IPS-NIHi7 (cell line): Measurements from ENCODE around the gene SMIM43.
"Not testable (repeated sequence)": the region's sequence is repeated elsewhere in the genome, so short reads cannot be mapped to it uniquely, and the experiment has no call there.

ENCODE experiments used
- DNase-seq: peaks from one replicate; pipeline ENCODE4 v3.0.0; 2012; ENCODE audit warnings: mixed read lengths; ENCODE audit errors: extremely low spot score

Gene SMIM43

DNA sequence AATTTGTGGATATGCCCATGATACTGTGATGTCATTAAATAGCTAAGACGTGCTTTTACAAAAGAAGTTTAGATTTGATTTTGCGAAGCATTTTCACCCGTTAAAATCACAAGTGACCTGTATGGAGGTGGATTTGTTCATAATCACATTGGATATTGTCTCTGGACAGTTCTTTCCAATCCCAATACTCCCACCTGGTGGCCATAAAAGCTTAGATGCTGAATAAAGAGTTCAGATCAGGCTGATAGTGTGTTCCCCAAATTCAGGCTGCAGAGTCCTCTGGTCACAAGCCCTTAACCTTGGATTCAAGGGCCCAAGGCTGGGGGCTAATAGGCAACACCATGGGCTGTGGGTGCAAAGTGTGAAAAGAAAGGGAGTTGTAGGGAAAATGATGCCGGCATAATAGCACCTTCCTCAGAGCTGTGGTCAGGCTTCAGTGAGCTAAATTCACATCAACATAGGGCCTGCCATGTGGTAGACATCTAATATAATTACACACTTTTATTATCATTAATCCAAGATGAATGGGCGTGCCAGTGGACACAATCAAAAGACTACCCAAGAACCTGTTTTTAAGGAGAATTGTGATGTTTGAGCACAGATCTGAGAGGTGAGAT is 28.1 kb downstream of the SMIM43 start:
- DNase-seq, result peak; percentile 43

DNA sequence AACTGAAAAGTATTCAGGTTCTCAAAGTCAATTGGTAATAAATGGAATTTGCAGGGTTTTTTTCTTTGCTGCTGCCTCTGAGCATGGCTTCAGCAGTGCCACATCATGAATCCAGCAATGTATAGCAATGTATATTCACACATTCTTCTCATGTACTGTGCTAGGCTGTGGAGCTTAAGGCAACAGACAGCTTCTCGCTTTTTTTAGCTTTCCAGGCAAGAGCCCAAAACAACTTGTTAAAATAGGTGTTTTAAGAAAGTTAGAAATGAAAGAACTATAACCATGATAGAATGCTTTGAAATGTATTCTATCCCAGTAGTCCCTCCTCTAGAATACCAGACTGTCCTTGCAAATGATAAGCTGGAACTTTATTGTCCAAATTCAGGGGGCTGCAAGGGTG is 30.4 kb downstream of the SMIM43 start:
- DNase-seq, result no peak

DNA sequence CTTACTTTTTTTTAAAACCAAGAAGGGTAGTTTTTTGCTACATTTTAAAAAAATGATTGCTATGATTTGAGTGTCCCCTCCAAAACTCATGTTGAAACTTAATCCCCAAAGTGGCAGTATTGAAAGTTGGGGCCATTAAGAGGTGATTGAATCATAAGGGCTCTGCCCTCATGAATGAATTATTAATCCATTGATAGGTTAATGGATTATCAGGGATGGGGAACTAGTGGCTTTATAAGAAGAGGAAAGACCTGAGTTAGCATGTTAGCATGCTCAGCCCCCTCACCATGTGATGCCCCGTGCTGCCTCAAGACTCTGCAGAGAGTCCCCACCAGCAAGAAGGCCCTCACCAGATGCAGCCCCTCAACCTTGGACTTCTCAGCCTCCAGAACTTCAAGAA is 31.0 kb downstream of the SMIM43 start:
- no peak for DNase-seq

DNA sequence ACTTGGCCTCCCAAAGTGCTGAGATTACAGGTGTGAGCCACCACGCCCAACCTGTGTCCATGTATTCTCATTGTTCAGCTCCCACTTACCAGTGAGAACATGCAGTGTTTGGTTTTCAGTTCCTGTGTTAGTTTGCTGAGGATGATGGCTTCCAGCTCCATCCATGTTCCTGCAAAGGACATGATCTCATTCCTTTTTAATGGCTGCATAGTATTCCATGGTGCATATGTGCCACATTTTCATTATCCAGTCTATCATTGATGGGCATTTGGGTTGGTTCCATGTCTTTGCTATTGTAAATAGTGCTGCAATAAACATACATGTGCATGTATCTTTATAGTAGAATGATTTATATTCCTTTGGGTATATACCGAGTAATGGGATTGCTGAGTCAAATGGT is 35.2 kb downstream of the SMIM43 start:
- not testable (repeated sequence) for DNase-seq

DNA sequence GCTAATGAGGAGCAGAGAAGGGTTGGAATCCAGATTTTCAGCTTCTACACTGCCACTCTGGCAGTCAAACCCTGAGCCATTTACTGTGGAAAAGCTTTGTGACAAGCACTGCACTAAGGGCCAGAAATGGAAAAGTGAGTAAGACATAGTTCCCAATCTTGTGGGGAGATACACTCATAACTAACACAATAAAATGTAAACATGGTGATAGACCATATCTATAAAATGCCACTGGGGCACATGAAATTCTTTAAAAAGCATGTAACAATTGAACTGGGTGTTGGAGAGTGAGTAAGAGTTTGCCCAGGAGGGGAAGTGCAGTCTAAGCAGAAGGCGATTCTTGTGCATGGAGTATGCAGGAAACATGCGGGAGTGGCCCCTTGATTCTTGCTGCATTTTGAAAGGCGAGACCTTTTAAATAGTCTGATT is 36.2 kb downstream of the SMIM43 start:
- DNase-seq, result no peak

DNA sequence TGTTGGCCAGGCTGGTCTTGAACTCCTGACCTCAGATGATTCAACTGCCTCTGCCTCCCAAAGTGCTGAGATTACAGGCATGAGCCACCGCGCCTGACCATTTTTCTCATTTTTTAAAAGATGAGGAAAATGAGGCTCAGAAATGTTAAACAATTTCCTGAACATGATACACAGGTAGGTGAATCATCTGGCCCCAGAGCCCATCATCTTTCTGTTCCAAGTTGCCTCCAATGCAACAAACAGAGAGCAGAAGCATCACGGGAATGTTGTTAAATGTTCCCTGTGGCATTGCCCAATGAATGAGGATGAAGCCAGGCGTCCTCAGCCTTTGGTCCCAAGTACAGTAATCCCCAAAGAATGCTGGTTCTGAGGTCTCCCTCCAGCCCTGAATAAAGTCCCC is 36.9 kb downstream of the SMIM43 start:
- DNase-seq, result no peak

DNA sequence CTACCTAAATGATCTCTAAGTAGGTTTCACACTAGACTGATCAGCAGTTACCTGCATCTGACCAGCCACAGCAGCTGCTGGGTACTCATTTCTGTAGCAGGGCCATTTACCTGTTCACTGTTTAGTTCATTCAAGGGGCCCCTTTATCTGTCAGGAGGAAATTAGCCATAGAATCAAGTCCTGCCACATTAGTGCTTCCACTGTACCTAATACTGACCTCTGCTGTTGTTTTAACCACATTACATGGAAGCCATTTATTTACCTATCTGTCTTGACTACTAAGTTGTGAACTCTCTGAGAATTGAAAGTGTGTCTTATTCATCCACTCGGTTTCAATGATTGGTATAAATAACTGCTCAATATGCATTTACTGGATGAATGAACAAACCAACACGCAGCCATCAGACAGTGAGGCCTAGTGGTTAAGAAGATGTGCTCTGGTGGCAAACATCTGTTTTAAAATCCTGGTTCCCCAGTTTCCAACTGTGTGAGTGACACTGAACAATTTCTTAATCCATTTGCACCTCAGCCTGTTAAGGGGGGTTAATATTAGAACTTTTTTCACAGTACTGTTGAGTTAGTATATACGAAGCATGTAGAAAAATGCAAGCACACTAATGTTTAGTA is 38.2 kb downstream of the SMIM43 start:
- DNase-seq, result peak; percentile 69

DNA sequence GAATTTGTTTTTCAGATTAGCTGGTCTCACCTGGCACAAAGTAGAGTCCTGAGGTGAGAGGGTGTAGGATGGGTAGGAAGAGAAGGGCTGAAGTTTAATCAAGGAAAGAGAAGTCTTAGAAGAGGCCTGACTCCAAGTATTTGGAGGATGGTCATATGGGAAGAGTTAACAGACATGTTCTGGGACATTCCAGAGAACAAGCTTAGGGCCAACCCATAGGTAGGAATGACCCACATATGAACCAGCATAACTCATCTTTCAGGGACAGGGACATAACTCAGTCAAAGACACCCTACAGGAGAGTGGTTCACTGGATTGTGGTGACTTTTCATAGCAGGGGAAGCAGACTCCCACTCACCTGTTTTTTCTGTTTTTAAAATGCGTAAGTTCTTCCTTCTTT is 40.3 kb downstream of the SMIM43 start:
- no peak for DNase-seq

DNA sequence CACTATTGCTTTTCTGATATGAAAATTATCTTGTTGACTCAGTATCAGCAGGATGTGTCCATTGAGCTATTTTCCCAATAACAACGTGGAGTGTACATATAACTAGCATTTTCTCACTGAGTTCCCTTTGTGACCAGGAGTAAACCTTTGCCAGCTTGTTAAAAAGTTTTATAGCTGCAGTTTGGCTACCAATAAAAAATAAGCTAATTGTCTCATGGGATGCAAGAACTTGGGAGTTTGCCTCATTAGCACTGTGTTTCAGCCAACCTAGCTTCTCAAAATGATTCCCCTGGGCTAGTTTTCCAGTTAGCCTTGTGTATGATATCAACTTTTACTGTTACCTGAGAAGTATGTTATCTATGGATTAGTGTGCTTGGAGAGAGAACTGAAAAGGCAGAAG is 43.3 kb downstream of the SMIM43 start:
- no peak for DNase-seq

DNA sequence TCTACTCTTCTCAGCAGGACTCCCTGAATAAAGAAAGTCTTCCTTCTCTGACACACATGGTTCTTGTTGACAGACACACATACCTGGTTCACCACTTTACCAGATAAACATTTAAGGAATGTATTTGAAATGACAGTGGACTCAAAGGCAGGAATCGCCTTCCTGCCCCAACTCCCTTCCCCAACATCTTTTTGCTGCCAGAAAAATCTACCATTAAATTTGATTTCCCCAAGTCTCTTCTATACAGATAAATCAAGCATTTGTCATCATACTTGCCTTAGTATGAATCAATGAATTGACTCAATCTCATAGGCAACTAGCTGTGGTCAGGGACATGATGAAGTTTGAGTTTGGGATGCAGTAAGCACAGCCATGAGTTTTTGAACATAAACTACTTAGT is 44.9 kb downstream of the SMIM43 start:
- DNase-seq, result no peak

DNA sequence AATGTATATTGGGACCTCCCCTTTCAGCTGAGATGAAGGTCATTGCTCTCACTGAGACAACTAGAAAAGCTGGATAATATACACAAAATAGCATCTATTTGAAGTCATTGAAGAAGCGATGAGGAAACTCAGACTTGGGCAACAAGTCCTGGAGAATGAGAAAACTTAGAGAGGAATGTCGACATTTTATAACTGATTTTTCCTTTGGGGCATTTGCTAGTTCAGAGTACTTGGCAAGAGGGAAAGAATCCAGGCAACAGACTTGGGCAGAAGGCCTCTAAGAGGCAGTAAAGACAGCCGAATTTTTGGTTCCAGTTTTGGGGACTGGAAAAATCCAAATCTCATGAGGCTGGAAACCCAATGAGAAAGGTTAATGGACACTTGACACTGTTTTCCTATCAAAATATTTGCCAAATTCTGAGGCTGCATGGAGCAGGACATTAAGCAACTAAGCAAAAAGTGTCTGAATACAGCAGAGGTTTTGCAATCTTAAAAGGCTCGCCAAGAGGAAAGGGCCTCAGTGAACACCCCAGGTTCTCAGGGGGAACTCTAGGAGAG is 47.2 kb downstream of the SMIM43 start:
- DNase-seq, result no peak

DNA sequence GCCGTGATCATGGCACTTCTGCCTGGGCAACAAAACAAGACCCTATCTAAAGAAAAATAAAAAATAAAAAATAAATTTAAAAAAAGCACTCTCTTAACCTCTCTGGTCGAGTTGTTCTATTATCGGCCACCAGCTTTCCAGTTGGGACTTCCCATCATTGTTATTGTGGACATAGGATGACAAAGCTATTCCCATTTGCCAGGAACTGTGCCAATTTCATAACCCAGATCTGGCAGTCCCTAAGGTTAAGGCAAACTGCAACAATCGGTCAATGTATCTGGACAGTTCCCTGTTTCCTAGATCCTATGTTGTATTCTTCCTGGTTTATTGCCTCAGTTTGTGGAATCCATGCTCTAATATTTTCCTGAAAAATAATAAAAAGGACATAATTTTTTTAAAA is 50.4 kb downstream of the SMIM43 start:
- no peak for DNase-seq

DNA sequence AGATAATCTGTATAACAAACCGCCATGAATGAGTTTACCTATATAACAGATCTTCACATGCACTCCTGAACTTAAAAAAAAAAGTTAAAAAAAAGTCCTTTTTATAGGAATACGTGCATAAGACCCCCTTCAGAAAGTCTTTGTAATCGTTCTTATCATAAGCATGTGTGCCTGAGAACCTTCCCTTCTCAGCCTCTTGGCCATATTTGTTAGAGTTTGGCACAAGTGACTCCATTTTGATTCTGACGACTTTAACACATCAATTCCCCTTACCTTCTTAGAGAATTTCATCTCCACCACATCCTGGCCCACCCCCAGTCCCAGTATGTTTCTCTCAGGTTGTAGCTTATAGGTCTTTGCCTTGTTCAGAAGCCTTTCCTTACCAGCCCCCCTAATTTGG is 52.2 kb downstream of the SMIM43 start:
- no peak for DNase-seq

DNA sequence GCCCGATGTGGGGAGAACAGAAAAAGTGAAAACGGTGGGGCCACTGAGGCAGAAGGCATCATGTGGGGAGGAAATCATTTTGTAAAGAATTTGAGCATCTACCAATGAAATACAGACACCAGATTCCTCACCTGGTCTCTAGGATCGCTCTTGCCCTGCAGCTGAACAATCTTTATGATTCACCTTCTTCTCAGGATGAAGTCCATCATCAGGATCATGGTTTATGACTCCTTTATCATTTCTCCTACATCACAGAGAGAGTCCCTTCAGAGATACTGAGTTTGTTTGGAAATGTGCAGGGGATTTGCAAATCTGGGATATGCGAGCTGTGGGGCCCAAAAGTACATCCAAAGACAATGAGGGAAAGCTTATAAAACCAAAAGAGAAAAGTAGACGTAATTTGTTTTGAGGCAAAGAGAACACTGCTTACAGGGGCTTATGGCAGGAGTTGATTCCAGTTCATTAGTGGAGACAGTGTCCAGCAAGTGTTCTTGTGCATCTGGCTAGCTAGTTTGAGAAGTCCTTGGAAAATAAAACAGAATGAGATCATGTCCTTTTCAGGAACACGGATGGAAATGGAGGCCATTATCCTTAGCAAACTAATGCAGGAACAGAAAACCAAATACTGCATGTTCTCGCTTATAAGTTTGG is 52.8 kb downstream of the SMIM43 start:
- DNase-seq, result no peak

DNA sequence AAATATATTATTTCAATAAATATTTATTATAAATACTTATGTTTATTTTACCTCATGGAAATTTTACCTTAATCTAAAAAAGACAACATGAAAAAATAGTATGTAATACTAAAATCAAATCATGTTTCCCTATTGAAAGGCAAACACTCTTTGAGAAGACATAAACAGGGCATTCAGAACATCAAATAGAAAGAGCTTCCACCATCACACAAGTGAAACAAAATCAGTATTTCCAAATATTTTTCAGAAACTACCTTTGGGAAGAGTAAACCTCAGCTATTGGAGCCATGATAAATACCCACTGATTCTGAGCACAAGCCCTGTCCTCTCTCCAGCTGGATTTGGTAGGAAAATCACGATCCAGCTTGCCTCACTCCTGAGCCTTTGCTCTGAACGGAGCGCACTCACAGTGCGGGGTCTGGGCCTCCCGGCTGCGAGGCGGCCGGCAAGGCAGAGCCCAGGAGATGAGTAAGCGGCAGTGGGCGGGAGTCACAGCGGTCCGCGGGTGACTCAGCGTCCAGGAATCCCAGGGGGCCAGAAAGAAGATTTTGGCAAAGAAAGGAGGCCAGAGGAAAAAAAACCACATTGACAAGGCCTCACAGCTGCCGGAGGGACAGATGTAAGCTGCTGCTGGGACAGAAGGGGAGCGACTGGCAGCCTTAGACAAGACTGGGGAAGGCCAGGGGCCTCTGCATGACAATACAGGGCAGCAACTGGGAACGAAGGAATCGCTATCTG is 53.5 kb downstream of the SMIM43 start:
- peak; percentile 88 for DNase-seq

DNA sequence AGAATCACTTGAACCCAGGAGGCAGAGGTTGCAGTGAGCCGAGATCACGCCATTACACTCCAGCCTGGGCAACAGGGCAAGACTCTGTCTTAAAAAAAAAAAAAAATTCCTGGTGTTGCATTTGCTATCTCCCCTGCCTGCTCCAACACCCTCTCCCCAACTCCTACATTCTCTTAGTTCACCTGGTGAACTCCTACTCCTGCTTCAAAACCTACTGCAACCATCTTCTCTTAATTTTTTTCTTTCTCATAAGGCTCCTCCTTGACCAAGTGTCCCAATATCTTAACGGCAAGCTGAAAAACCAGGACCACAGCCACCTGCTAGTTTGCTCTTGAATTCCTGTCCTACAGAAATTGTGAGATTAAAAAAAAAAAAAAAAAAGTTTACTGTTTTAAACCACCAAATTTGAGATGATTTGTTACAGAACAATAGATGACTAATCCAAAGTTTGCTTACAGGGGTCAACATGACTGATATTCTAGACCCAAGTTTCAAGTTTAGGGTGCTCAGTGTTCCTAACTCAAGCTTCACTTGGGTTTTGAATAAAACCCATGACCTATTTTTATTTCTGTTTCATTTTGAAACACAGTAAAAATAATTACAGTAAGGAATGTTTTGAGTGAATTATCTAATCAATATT is 55.1 kb downstream of the SMIM43 start:
- no peak for DNase-seq
